GM19035 (cell line): ENCODE data around the gene MLC1.

Experiments
- ATAC-seq: cut with Tn5 transposase; IDR thresholded peaks from one replicate; pipeline ENCODE4 v1.9.1; 2021; ENCODE audit not compliant: unreplicated experiment

The MLC1 gene

GRCh38 chr22:50016988-50017700, 68.1 kb downstream of the MLC1 start:
- ATAC-seq, result peak; percentile 56

GRCh38 chr22:50016308-50016987, 68.8 kb downstream of the MLC1 start:
- no peak for ATAC-seq

- no peak for ATAC-seq
These were observed 69.5 kb downstream of the MLC1 start for GRCh38 chr22:50015451-50016307.

GRCh38 chr22:50014655-50015401, 70.4 kb downstream of the MLC1 start:
- no peak for ATAC-seq

GRCh38 chr22:50014053-50014501, 71.1 kb downstream of the MLC1 start:
- no peak for ATAC-seq

GRCh38 chr22:50012211-50013181, 72.7 kb downstream of the MLC1 start, which contains the start of gene IL17REL:
TSS of gene IL17REL (minus strand) at chr22:50012765. CDS start at chr22:50012646, 119 bp downstream.
- no peak for ATAC-seq

- no peak for ATAC-seq
These were observed 73.6 kb downstream of the MLC1 start for GRCh38 chr22:50011447-50012210.

GRCh38 chr22:50010676-50011446, 74.4 kb downstream of the MLC1 start:
- no peak for ATAC-seq

- no peak for ATAC-seq
These were observed 75.2 kb downstream of the MLC1 start for GRCh38 chr22:50009765-50010675.
